ENCODE measurements around the gene SP5. TPM values are rescaled to one million over a fixed set of nuclear protein-coding genes. Genes with fewer than 3 reads are reported as not detected.

SP5 gene
- total and polyA plus RNA-seq, 2 donors (not counting 3 experiments of a cell fraction or from before 2014, with no cell fraction given), result not detected

DNA sequence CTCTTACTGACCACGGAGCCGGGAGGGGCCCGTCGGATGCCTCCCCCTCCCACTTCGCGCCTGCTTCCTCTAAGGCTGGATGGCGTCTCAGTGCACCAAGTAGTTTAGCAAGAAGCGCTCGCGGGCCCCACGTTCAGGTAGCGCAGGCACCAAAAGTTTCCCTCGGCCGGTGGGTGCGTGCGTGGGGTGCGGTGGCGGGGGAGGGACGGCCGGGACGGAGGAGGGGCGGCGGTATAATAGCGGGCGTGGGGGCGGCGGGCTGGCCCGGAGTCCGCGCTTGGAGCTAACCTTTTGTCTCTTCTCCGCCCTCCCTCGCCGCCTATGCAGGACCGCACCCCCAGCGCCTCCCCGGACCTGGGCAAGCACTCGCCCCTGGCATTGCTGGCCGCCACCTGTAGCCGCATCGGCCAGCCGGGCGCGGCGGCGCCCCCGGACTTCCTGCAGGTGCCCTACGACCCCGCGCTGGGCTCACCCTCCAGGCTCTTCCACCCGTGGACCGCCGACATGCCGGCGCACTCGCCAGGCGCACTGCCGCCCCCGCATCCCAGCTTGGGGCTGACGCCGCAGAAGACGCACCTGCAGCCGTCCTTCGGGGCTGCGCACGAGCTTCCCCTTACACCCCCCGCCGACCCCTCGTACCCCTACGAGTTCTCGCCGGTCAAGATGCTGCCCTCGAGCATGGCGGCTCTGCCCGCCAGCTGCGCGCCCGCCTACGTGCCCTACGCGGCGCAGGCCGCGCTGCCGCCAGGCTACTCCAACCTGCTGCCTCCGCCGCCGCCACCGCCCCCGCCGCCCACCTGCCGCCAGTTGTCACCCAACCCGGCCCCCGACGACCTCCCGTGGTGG, 1.0 kb downstream of the SP5 start:
- CTCF ChIA-PET, result interaction anchor here (0.8 to 3.4 kb wide), 7 partner anchors 15 to 355 kb away, joined by 3 to 20 read pairs (median 3); no protein-coding TSS in a partner anchor
- Histone ChIP-seq H3K4me1 (ENCODE audit: control insufficient read depth, extremely low read depth, insufficient read depth, low read length) (peaks cover 19% of the 10 kb centered on the region), H4K20me1 (replicated peaks; ENCODE audit: control insufficient read depth, extremely low read depth, insufficient read depth, low read length) (no peaks in the 10 kb centered on the region), H3K27me3 (ENCODE audit: control insufficient read depth in 2 of 2, insufficient read depth in 2 of 2, low read length in 2 of 2) (peaks cover 61 to 94% of the 10 kb centered on the region in 2 experiments), H3K79me2 (ENCODE audit: control insufficient read depth, insufficient read depth, low read length) (no peaks in the 10 kb centered on the region), H3K36me3 (ENCODE audit: control insufficient read depth in 2 of 2, extremely low read depth in 1 of 2, insufficient read depth in 2 of 2, low read length in 2 of 2) (no peaks in the 10 kb centered on the region), H3K9me3 (replicated peaks; ENCODE audit: control insufficient read depth, insufficient read depth, low read length) (no peaks in the 10 kb centered on the region), H2AFZ (ENCODE audit: low read depth, low read length) (no peak overlapping the region), H3K27ac (ENCODE audit: insufficient read depth, low read depth, low read length) (no peak overlapping the region), H3K9me1 (replicated peaks; ENCODE audit: control insufficient read depth, extremely low read depth, insufficient read depth, low read length) (no peaks in the 10 kb centered on the region), H3K9ac (replicated peaks; ENCODE audit: extremely low read depth, insufficient read depth, low read length) (no peak overlapping the region), H3K4me2 (ENCODE audit: insufficient read depth, low read length) (no peak overlapping the region), H3K4me3 (replicated peaks in 1 of 3; ENCODE audit: insufficient read depth in 1 of 3, low read depth in 1 of 3, low read length in 3 of 3) (no peak overlapping the region)
- FAIRE-seq (no peak), DNase-seq (ENCODE audit: low read depth, low spot score) (no peak)
- dilution Hi-C loops (cut with MboI; ENCODE audit: extremely low pct_ligation_motif_present, low sequenced_read_pairs), result no loop called here
- no TSS peak for BruUV-seq (replicated peaks)
- intact Hi-C loops (cut with micrococcal nuclease), result loop anchor here (1.0 to 10.0 kb wide), 5 partner anchors 56 to 781 kb away; partner anchors contain the start of genes ERICH2 and GAD1
- POLR2A ChIA-PET, result no interaction called here
- TF ChIP-seq GATA2 (IDR thresholded peaks at IDR 0.05; ENCODE audit: insufficient read depth, insufficient read length, low read depth, low read length) (no peak), EZH2 (IDR thresholded peaks at IDR 0.05; ENCODE audit: borderline replicate concordance, low read depth, low read length, severe bottlenecking) (peak; percentile 22)

- H3K27me3 ChIP-seq (ENCODE audit: control insufficient read depth in 2 of 2, insufficient read depth in 2 of 2, low read length in 2 of 2), result peaks cover 54 to 94% of the 10 kb centered on the region in 2 experiments
- intact Hi-C loops (cut with micrococcal nuclease) (loop anchor here (1.0 to 10.0 kb wide), 3 partner anchors 55 to 782 kb away; partner anchors contain the start of gene ERICH2), dilution Hi-C loops (cut with MboI; ENCODE audit: extremely low pct_ligation_motif_present, low sequenced_read_pairs) (no loop called here)
Observed at GRCh38 chr2:170716851-170717598, 1.9 kb downstream of the SP5 start.

More at GRCh38 chr2:170716851-170717598, 1.9 kb downstream of the SP5 start:
- DNase-seq (ENCODE audit: low read depth, low spot score), result peak; percentile 35
- BruUV-seq (replicated peaks), result no TSS peak
- Histone ChIP-seq H4K20me1 (replicated peaks; ENCODE audit: control insufficient read depth, extremely low read depth, insufficient read depth, low read length) (no peaks in the 10 kb centered on the region), H2AFZ (ENCODE audit: low read depth, low read length) (peak overlapping the region; percentile 47), H3K9me3 (replicated peaks; ENCODE audit: control insufficient read depth, insufficient read depth, low read length) (no peaks in the 10 kb centered on the region), H3K9ac (replicated peaks; ENCODE audit: extremely low read depth, insufficient read depth, low read length) (no peak overlapping the region), H3K9me1 (replicated peaks; ENCODE audit: control insufficient read depth, extremely low read depth, insufficient read depth, low read length) (no peaks in the 10 kb centered on the region), H3K36me3 (ENCODE audit: control insufficient read depth in 2 of 2, extremely low read depth in 1 of 2, insufficient read depth in 2 of 2, low read length in 2 of 2) (no peaks in the 10 kb centered on the region), H3K27ac (ENCODE audit: insufficient read depth, low read depth, low read length) (no peak overlapping the region), H3K4me3 (replicated peaks in 1 of 3; ENCODE audit: insufficient read depth in 1 of 3, low read depth in 1 of 3, low read length in 3 of 3) (no peak overlapping the region), H3K79me2 (ENCODE audit: control insufficient read depth, insufficient read depth, low read length) (no peaks in the 10 kb centered on the region), H3K4me2 (ENCODE audit: insufficient read depth, low read length) (no peak overlapping the region), H3K4me1 (ENCODE audit: control insufficient read depth, extremely low read depth, insufficient read depth, low read length) (peaks cover 19% of the 10 kb centered on the region)
- ChIA-PET POLR2A (no interaction called here), CTCF (interaction anchor here (0.9 to 3.4 kb wide), 5 partner anchors 65 to 356 kb away, joined by 3 to 20 read pairs (median 7); no protein-coding TSS in a partner anchor)
- no peak for TF ChIP-seq POLR2AphosphoS5 (IDR thresholded peaks at IDR 0.05; ENCODE audit: insufficient read depth, low read depth, low read length)
- TF ChIP-seq, protein P1, sequence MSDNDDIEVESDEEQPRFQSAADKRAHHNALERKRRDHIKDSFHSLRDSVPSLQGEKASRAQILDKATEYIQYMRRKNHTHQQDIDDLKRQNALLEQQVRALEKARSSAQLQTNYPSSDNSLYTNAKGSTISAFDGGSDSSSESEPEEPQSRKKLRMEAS (IDR thresholded peaks at IDR 0.05; ENCODE audit: insufficient read depth, insufficient read length), result peak; percentile 9
- TF ChIP-seq EZH2 (IDR thresholded peaks at IDR 0.05; ENCODE audit: borderline replicate concordance, low read depth, low read length, severe bottlenecking), result peak; percentile 93
- TF ChIP-seq, protein P2, sequence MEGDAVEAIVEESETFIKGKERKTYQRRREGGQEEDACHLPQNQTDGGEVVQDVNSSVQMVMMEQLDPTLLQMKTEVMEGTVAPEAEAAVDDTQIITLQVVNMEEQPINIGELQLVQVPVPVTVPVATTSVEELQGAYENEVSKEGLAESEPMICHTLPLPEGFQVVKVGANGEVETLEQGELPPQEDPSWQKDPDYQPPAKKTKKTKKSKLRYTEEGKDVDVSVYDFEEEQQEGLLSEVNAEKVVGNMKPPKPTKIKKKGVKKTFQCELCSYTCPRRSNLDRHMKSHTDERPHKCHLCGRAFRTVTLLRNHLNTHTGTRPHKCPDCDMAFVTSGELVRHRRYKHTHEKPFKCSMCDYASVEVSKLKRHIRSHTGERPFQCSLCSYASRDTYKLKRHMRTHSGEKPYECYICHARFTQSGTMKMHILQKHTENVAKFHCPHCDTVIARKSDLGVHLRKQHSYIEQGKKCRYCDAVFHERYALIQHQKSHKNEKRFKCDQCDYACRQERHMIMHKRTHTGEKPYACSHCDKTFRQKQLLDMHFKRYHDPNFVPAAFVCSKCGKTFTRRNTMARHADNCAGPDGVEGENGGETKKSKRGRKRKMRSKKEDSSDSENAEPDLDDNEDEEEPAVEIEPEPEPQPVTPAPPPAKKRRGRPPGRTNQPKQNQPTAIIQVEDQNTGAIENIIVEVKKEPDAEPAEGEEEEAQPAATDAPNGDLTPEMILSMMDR (IDR thresholded peaks at IDR 0.05; ENCODE audit: extremely low read depth in 1 of 2, insufficient read depth in 1 of 2, low read depth in 1 of 2, low read length in 2 of 2), result peak; percentile 62 to 72
- FAIRE-seq, result peak; percentile 62

Data from endothelial cell of umbilical vein (primary cell).